Calu3 (cell line): ENCODE data around the gene DR1. TPM values are rescaled to one million over a fixed set of nuclear protein-coding genes. Genes with fewer than 3 reads are reported as not detected.

ENCODE experiments used
- BruUV-seq: library from RNA; stranded (reverse); fragments of 400-500 nt; replicated peaks from 2 replicates; lab custom pipeline; 2021; lab: Mats Ljungman, UMichigan
- CTCF ChIA-PET: fragments of 300-600 bp; sonication (Branson Sonifier 250); formaldehyde crosslinking; loops from one replicate; lab custom pipeline; 2022; ENCODE audit warnings: antibody characterized with exemption; lab: Charles Lee
- DNase-seq: peaks from one replicate; pipeline ENCODE4 v3.0.0; 2022
- H3K27ac Mint-ChIP-seq: one replicate; pipeline ENCODE4 v1.8.0; 2022; ENCODE audit warnings: mixed read lengths; ENCODE audit not compliant: unreplicated experiment
- H3K27me3 Mint-ChIP-seq: one replicate; pipeline ENCODE4 v1.8.0; 2022; ENCODE audit warnings: mixed read lengths; ENCODE audit not compliant: unreplicated experiment
- H3K36me3 Mint-ChIP-seq: one replicate; pipeline ENCODE4 v1.8.0; 2022; ENCODE audit warnings: mild to moderate bottlenecking, moderate library complexity, mixed read lengths; ENCODE audit not compliant: insufficient read depth, unreplicated experiment
- H3K4me1 Mint-ChIP-seq: one replicate; pipeline ENCODE4 v1.8.0; 2022; ENCODE audit warnings: mild to moderate bottlenecking, low read depth, mixed read lengths; ENCODE audit not compliant: unreplicated experiment
- H3K4me3 Mint-ChIP-seq: one replicate; pipeline ENCODE4 v1.8.0; 2022; ENCODE audit warnings: mild to moderate bottlenecking, low read depth, moderate library complexity, mixed read lengths; ENCODE audit not compliant: unreplicated experiment
- H3K9me3 Mint-ChIP-seq: one replicate; pipeline ENCODE4 v1.8.0; 2022; ENCODE audit warnings: low read depth, mixed read lengths; ENCODE audit not compliant: unreplicated experiment
- CTCF ChIP-seq: fragments of 200-600 bp; IDR thresholded peaks from one replicate; pipeline ENCODE4 v1.8.0; 2022; ENCODE audit warnings: antibody characterized with exemption; ENCODE audit not compliant: unreplicated experiment
- intact Hi-C: fragments of 100-400 bp; cut with micrococcal nuclease; formaldehyde crosslinking; loops from one replicate; pipeline ENCODE4 v1.10.0; 2022; ENCODE audit not compliant: unreplicated experiment
- total RNA-seq: library from RNA; stranded (reverse); gene quantifications from 2 replicates; pipeline ENCODE4 v1.2.3, GENCODE V29; 2022

DR1 gene
- total RNA-seq, 1 experiment from 2014 or later = 51.1 TPM

- Mint-ChIP-seq H3K9me3 (no peaks in the 10 kb centered on the region), H3K4me1 (no peaks in the 10 kb centered on the region), H3K27me3 (no peaks in the 10 kb centered on the region), H3K4me3 (no peak overlapping the region), H3K36me3 (no peaks in the 10 kb centered on the region), H3K27ac (no peak overlapping the region)
- no peak for TF ChIP-seq CTCF
- intact Hi-C loops = no loop called here
- no TSS peak for BruUV-seq
- CTCF ChIA-PET = no interaction called here
- no peak for DNase-seq
Measured at GRCh38 chr1:93394514-93394913, 48.8 kb downstream of the DR1 start.

- CTCF ChIA-PET = interaction anchor here (0.7 kb wide), 1 partner anchor 353 kb away, joined by 3 read pairs; no protein-coding TSS in a partner anchor
- Mint-ChIP-seq H3K36me3 (no peaks in the 10 kb centered on the region), H3K4me1 (no peaks in the 10 kb centered on the region), H3K9me3 (no peaks in the 10 kb centered on the region), H3K4me3 (no peak overlapping the region), H3K27ac (no peak overlapping the region), H3K27me3 (no peaks in the 10 kb centered on the region)
- no peak for DNase-seq
- intact Hi-C loops = no loop called here
- TF ChIP-seq CTCF = no peak
- BruUV-seq = no TSS peak
Measured at GRCh38 chr1:93395195-93395594, 49.5 kb downstream of the DR1 start.

- no peaks in the 10 kb centered on the region for H3K4me1 Mint-ChIP-seq
- no peak overlapping the region for H3K4me3 Mint-ChIP-seq
- H3K27me3 Mint-ChIP-seq = peaks cover 7% of the 10 kb centered on the region
- BruUV-seq = no TSS peak
- H3K9me3 Mint-ChIP-seq = no peaks in the 10 kb centered on the region
- no peak overlapping the region for H3K27ac Mint-ChIP-seq
- CTCF ChIA-PET = no interaction called here
- no peak for DNase-seq
- TF ChIP-seq CTCF = no peak
- intact Hi-C loops = no loop called here
- no peaks in the 10 kb centered on the region for H3K36me3 Mint-ChIP-seq
Measured at GRCh38 chr1:93399781-93400180, 54.1 kb downstream of the DR1 start.

- no peak overlapping the region for H3K27ac Mint-ChIP-seq
- intact Hi-C loops = no loop called here
- no peak overlapping the region for H3K4me3 Mint-ChIP-seq
- H3K27me3 Mint-ChIP-seq = peaks cover 31% of the 10 kb centered on the region
- H3K4me1 Mint-ChIP-seq = no peaks in the 10 kb centered on the region
- no peak for DNase-seq
- no peak for TF ChIP-seq CTCF
- H3K9me3 Mint-ChIP-seq = peaks cover 5% of the 10 kb centered on the region
- H3K36me3 Mint-ChIP-seq = no peaks in the 10 kb centered on the region
- BruUV-seq = no TSS peak
- CTCF ChIA-PET = no interaction called here
Measured at GRCh38 chr1:93408203-93408602, 62.5 kb downstream of the DR1 start.

GRCh38 chr1:93411000-93411399 lies 65.3 kb downstream of the DR1 start:
- H3K36me3 Mint-ChIP-seq = no peaks in the 10 kb centered on the region
- intact Hi-C loops = no loop called here
- H3K27me3 Mint-ChIP-seq = peaks cover 12% of the 10 kb centered on the region
- DNase-seq = no peak
- no TSS peak for BruUV-seq
- peaks cover 5% of the 10 kb centered on the region for H3K9me3 Mint-ChIP-seq
- no peak overlapping the region for H3K27ac Mint-ChIP-seq
- no peak for TF ChIP-seq CTCF
- H3K4me3 Mint-ChIP-seq = no peak overlapping the region
- CTCF ChIA-PET = no interaction called here
- no peaks in the 10 kb centered on the region for H3K4me1 Mint-ChIP-seq
